Left hindlimb (tissue), 1 donor: ENCODE data around the gene CPA5.

Experiments
- DNase-seq: peaks from one replicate; pipeline ENCODE4 v3.0.0-alpha.2; 2018

The CPA5 gene

DNA sequence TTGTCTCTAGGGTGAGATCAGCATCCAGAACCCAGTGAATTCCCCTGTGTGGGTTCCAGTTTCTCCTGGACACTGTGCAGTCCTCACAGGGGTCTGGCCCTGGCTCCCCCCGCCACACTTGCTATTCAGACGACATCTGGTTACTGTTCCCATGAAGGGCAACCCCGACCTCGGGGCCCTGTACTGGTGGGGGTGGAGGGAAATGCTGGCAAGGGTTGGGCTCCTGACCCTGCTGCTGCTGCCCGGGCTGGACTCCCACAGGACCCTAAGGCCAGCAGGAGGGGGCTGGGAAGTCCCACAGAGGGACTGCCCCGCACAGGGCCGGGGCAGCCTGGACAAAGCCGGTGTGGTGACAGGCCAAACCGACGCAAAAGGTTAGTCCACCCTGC, 34.9 kb downstream of the CPA5 start:
- no peak for DNase-seq

DNA sequence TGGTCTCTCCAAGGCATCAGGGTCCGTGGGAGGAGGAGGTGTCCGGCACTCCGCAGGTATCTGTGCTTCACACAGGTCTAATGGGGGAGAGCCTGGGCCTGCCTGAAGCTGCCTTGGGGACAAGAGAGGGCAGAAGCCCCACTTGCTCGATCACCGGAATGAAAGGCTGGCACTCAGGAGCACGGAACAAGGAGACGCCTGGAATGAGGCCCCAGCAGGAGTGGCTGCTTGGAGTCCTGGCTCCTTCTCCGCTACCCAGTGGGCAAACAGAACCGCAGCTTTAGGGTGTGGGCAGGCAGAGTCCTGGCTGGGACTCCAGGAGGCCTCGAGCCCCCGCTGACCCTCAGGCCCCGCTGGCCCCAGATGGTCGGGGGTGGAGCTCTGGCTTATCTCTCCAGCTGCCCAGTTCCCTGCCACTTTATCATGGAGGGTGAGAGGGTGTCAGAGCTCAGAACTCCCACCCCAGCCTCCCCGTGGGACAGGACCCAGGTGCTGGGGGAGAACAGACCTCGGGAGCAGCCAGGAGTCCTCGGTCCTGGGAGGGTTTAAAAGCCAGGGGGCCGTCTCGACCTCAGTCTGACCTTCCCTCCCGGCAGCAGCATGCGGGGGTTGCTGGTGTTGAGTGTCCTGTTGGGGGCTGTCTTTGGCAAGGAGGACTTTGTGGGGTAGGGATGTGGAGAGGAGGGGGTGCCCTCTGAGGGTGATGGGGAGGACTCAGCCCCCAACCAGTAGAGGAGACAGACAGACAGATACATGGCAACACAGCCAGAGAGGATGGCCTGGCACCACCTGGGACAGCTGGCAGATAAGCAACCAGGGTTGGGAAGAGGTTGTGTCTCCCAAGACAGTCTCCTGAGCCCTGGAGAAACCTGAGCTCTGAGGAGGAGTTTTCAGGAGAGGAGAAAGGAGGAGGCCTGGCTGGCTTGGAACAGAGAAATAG, 35.6 kb downstream of the CPA5 start, which contains the start of gene CPA1:
CPA1 (plus strand) TSS at position 574 of the 940 bp plus-strand sequence; CDS start at position 601, 27 bp downstream.
- DNase-seq: peak; percentile 69

DNA sequence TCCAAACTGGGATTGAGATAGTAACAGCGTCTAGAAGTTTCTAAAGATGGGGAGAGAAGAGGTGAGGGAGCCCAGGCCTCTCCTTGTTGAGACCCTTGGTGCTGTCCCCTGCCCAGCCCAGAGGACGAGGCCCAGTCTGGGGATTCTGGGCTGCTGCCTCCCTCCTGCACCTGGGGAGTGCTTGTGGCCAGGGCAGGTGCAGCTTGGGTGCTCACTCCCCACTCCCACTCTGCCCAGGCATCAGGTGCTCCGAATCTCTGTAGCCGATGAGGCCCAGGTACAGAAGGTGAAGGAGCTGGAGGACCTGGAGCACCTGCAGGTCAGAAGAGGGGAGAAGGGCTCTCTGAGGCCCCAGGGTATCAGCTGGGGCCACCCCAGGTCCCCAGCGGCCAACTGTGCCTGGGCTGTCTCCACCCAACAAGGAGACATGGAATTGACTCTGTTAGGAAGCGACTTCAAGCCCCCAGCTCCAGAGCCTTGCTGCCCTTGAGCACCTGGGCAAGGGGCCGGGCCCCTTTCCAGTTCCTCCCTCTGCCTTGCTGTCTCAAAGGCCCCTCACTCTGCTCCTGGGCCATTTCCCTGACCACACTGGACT, 36.3 kb downstream of the CPA5 start:
- no peak for DNase-seq

DNA sequence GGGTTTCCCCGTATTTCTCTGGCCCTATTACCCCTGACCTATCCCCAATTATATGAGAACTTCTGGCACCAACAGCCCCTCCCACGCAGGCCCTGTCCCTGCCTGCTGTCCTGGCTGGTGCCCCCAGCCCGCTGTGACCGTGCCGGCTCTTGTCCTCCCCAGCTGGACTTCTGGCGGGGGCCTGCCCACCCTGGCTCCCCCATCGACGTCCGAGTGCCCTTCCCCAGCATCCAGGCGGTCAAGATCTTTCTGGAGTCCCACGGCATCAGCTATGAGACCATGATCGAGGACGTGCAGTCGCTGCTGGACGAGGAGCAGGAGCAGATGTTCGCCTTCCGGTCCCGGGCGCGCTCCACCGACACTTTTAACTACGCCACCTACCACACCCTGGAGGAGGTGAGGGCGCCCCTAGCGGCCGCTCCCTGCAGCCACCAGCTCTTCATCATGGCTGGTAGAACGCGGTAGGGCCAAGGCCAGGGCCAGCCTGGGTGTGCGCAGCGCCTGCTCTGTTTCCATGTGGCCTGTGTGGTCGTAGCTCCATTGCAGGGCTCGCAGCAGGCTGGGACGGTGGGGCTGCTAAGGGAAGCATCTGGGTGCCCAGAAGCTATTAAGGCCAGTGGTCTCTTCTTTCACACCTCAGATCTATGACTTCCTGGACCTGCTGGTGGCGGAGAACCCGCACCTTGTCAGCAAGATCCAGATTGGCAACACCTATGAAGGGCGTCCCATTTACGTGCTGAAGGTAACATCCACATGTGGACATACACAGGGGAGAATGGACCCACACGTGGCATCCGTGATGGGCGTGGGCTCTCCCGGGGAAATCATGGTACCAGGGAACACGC, 37.1 kb downstream of the CPA5 start:
- no peak for DNase-seq

DNA sequence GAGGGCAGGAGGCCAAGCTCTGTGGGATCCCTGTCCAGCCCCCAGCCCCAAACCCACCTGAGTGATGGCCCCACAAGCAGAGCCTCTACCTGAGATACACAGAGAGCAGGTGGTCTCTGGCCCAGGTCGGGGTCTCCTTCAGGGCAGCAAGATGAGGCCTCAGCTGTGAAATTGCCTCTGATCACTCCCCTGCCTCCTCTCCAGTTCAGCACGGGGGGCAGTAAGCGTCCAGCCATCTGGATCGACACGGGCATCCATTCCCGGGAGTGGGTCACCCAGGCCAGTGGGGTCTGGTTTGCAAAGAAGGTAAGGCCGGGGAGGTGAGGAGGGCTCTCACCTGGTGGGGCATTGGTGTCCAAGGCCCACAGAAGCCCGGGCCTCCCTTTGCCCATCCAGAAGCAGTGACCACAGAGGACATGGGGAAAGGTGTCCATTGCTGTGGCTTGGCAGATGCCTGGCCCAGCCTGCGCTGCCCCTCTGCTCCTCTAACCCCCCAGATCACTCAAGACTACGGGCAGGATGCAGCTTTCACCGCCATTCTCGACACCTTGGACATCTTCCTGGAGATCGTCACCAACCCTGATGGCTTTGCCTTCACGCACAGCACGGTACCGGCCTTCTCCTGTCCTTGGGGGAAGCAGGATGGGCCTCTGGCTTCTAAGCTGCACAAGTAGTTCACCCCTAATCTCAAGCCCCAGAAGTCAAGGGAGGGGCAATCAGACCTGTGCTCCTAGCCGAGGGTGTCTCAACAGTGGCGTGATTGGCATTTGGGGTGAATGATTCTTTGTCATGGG, 38.8 kb downstream of the CPA5 start:
- DNase-seq: no peak

DNA sequence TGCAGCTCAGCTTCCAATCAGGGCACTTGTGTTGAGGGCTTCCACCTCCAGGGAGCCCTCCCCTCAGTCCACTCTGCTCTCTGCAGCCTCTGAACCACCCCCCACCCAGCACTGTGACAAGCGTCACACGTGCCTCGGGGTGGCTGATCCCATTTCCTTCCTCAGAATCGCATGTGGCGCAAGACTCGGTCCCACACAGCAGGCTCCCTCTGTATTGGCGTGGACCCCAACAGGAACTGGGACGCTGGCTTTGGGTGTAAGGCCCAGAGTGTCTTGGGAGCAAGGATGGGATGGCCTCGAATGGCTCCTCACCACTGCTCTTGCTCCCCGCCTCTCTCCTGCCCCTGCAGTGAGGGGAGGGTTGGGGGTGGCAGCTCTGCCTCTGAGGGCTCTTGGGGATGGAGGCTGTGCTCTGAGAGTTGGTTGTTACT, 39.8 kb downstream of the CPA5 start:
- DNase-seq: no peak

DNA sequence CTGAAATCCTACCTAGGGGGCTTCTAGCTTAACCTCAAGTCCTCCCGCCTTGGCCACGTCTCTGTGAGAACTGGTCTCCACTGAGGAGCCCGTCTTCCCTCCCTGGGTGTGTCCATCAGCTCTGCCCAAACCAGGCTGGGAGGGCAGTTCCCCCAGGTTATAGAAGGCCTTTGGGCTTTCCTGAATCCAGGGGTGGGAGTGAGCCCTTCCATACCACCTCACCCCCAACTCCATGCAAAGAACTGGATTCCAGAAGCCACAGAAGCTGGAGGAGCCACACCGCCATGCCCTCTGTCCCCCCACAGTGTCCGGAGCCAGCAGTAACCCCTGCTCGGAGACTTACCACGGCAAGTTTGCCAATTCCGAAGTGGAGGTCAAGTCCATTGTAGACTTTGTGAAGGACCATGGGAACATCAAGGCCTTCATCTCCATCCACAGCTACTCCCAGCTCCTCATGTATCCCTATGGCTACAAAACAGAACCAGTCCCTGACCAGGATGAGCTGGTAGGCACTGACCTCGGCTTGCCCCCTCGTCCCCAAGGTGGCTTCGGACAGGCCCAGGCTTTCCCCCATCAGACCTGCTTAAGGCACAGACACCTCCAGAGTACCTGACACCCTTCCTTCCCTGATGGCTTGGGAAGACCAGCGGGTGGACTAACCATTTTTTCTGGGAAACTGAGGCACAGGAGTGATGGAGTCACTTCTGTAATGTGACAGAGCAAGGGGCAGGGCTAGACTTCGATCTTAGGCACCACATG, 40.4 kb downstream of the CPA5 start:
- no peak for DNase-seq

DNA sequence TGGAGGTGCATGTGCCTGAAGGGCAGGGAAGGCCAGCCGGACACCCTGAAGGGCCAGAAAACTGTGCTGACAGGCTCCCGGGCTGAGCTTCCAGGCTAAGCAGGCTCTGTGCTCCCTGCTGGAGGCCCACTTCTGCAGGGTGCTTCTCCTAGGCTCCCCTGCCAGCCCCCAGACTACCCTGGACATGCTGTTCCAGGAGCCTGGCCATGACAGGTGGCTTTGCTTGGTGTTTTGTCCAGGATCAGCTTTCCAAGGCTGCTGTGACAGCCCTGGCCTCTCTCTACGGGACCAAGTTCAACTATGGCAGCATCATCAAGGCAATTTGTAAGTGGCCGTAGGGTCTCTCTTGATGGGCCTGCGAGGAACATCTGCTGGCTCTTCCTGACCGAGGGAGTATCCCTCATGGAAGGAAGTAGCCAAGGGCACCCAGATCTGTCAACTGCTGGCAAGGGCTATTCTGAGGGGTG, 41.0 kb downstream of the CPA5 start:
- no peak for DNase-seq

DNA sequence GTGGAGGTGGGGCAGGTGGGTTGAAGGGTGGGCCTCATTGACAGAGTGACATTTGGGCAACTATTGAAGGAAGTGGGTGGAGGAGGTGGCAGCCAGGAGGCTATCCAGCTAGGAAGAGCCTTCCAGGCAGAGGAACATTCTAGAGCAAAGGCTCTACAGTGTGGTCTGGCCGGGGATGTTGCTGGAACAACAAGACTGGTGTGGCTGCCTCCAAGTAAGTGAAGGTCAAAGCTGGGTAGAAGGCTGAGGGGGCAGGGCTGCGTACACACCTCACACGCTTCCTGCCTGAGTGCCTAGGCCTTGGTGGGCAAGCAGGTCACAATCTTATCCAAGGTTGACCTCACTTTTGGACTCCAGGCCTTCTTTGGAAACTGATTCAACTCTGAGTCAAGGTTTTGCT, 42.3 kb downstream of the CPA5 start:
- DNase-seq: no peak

DNA sequence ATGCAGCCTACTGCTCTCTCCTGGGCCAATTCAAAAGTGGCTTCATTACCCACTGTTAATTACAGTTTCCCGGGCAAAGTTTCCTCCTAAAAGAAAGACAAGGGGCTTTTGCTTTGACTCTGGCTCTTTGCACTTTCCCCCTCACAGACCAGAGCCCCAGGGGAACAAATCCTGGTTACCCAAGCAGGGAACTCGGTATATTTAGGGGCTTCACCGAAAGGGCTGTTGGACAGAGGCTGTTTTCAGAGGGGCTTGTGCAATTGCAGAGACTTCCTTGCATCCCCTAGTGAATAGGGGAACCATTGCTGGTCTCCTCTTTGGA, 42.7 kb downstream of the CPA5 start:
- no peak for DNase-seq

DNA sequence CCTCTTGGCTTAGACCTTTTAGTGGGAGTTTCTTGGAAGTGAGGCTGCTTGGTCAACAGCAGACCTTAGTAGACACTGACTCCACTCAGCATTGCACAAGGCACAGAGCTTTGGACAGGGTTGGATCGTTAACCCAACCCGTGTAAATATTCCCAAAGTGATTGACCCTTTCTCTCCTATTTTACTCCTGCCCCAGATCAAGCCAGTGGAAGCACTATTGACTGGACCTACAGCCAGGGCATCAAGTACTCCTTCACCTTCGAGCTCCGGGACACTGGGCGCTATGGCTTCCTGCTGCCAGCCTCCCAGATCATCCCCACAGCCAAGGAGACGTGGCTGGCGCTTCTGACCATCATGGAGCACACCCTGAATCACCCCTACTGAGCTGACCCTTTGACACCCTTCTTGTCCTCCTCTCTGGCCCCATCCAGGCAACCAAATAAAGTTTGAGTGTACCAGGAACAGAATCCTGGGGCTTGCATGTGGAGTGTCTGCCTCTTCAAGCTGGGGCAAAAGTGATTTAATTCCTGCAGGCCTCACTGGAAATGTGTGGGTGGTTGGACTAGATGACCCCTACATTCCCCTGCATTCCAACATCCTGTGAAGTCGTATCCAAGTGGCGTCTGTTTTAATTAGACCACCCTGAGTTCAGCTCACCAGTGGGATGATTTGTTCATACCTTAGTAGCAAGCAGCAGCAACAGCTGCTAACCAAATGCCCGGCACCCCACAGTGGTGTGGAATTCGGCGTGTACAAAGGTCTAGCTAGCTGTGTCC, 43.2 kb downstream of the CPA5 start:
- no peak for DNase-seq

DNA sequence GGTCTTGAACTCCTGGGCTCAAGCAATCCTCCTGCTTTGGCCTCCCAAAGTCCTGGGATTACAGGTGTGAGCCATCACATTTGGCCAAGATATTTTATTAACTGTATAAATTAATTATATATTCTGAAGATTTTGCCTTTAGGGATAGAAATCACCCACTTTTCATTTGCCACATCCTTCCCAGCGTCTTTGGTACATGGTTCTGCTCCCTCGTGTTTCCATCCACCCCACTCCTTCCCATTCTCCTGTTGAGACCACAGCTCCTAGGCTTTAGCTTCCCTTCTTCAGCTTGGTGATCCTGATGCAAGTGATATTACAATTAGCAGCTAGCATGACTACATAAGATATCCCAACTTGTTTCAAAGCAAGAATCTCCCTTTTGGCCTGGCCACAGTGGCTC, 44.1 kb downstream of the CPA5 start:
- no peak for DNase-seq

DNA sequence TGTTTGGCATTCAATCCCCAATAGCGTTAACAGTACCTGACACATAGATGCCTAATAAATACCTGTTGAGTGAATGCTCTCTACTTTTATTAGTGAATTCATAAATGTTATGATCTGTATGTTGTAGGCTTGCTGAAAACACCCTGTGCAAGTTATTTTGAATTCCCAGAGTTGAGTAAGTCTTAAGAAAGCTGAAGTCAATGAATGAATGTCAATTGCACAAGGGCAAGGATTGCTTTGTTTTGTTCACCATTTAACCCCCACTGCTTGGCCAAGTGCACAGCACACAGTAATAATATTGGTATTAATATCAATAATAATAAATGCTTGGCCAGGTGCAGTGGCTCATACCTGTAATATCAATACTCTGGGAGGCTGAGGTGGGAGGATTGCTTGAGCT, 45.9 kb downstream of the CPA5 start:
- no peak for DNase-seq

DNA sequence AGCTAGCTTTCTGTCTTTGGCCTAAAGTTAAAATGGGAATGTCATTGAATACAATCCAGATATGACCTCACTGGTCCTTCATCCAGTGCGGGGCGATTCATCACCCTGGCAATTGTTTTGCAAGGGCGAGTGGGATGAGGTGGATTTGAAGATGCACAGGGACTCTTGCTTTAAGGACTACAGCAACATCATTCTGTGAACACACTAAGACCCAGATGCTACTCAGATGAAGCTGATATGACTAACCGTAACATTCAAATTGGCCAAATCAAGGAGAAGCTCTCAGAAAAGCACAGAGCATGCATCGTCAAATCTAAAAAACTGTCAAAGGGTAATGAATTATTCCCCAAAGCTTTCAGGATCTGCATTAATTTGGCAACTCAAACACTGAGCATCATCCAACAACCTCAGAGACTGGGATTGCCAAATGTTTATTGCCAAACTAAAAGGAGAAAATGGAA, 48.5 kb downstream of the CPA5 start:
- no peak for DNase-seq

DNA sequence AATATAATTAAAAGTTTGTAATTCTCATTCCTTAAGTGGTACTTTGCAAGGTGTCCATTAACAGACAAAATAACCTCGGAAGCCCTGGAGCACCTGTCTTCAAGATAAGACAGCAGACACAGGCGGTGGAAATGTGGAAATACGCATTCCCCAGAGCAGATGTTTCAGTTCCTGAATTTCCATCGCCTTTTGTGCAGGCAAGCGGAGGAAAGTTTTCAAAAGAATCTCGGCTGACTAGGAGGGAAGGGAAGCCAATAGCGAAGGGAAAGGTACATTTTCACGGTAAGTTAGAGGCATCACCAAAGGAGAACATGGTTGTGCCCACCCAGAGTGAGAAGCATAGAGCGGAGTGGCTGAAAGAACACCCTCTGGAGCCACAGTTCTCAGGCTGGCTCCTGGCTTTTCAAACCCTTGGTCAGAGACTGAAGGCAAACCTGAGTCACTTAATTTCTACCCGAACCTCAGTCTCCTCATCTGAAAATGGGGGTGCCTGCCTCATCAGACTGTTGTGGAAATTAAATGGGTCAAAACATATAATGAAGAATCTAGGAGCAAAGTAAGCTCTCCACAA, 49.3 kb downstream of the CPA5 start:
- DNase-seq: no peak

DNA sequence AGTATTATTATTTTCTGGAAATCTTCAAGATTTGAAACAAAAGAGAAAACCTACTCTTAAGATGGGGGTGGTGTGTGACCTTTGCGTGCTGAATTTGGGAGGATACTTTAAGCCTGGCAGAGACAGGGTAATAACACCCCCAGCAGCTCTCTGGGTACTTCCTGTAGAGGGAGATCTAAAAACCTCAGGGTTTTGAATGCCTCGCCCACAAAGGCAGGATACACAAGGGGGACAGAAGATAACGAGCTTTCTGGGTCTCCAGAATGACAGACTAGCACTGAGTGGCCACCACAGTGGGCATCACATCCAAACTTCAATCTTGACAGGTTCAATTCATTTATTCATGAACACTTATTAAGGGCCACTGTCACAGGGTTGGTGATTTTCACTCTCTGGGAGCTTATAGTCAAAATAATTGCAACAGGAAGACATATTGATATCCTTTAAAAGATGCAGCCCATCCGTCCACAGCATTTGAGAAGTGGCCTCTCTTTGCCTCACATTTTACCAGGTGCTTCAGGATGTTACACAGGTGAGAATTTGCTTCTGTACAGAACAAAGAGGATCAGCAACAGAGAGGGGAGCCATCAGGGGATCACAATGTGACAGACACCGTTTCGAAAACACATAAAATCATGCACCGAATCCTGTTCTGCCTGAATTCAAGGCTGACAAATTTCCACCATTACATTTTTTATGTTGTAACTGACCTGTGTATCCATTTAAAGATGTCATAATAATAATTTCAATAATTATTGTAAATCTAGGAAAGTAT, 50.0 kb downstream of the CPA5 start:
- DNase-seq: no peak

DNA sequence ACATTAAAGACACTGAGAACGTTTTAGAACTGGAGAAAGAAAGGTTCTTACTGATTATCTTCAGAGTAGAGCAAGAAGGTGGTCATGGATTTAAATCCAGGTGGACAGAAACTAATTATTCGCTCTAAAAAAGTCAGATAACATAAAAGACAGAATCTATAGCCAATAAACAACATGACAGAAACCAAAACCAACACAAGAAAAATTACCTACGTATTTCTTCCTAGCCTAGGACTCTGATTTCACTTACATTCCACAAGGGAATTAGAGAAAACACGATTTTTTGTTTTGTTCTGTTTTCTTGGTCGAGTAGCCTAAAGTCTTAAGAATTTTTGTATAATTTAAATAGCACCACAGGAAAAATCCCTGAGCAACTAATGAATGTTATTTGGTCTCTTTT, 50.8 kb downstream of the CPA5 start:
- no peak for DNase-seq

DNA sequence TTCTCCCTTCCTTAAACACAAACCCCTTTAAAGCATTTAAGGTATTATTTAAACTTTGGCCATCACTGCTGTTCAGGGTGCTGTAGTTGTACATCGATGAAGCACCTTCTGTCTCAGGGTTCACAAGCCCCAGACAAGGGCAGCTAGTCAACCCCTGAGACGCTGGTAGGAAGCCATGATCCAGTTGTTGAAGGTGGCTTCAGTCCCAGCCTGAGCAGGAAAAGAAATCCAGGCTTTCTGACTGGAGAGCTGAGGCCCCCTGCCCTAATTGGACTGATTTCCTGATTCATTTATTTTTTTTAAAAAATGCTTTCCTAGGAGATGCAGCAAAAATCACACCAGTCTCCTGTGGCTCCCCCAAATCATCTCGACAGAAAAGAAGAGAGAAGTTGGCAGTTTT, 51.5 kb downstream of the CPA5 start:
- DNase-seq: peak; percentile 71

DNA sequence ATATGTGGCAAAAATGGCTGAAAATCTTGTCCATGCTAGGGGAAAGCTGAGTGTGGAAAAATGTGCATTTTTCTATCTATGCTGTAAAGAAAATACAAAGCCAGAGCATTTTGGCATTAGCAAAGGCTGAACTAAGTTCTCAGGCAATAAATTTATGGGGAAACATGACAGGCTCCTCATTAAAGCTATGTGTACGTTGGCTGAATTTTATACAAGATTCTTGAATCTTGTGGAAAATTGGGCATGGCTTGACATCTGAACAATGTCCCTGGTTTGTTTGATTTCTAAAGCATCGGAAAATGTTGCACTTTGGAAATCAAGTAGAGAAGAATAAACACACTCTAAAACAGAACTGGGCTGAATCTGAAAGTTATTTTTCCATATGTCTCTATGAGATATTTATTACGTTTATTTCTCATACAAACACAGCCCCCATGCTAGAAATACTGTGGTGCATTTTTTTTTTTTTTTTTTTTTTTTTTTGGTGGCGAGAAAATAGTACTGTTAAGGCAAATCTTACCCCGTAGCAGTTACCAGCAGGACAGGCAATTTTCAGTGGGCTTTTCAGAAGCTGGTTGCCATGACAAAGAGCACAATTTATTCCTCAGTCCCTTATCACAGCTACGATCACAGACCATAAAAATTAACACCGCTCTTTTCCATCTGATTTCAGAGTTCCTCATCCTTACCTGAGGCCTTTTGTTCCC, 52.6 kb downstream of the CPA5 start:
- DNase-seq: no peak
